SH-SY5Y (cell line): ENCODE measurements around the gene PRADC1.

Experiments used
- GATA2 ChIP-seq: IDR thresholded peaks from 2 replicates; pipeline ENCODE4 v1.6.1; 2011; ENCODE audit warnings: mild to moderate bottlenecking, low read depth, low read length
- GATA3 ChIP-seq: IDR thresholded peaks from 2 replicates; pipeline ENCODE4 v1.6.1; 2011; ENCODE audit warnings: low read depth, mild to moderate bottlenecking, low read length, moderate library complexity

DNA sequence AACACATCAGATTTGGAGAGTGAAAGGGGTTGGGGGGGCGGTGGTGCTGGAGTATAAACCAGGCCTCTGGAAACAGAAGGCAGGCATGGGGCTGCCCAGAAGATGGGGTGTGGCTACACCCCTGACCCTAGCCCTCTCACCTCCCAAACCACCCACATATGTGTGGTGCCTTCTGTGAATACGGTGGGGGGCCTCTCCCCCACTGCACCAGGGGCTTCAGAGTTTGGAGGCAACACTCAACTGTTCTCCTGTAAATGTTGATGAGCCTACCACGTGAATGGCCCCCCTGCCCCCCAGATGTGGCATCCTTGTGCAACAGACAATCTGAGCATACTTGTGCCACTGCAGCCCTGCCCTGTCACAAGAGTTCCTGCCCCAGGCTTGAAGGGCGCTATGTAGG is 31.7 kb upstream of the PRADC1 start:
- TF ChIP-seq GATA2 = no peak
- no peak for TF ChIP-seq GATA3
